Smooth muscle cell of the brain vasculature (primary cell): ENCODE results near the gene CCDC182.

ENCODE experiments used
- DNase-seq: peaks from one replicate; pipeline ENCODE4 v3.0.0-alpha.2; 2012; ENCODE audit warnings: low read depth, low spot score

The CCDC182 gene

GRCh38 chr17:57727630-57728175 is 17.4 kb downstream of the CCDC182 start:
- DNase-seq = no peak

GRCh38 chr17:57726838-57727237 is 18.3 kb downstream of the CCDC182 start:
- DNase-seq = no peak

- DNase-seq = no peak
Measured at GRCh38 chr17:57726213-57726790, 18.8 kb downstream of the CCDC182 start.

- no peak for DNase-seq
Measured at GRCh38 chr17:57724729-57725125, 20.4 kb downstream of the CCDC182 start.

- no peak for DNase-seq
Measured at GRCh38 chr17:57724026-57724728, 20.9 kb downstream of the CCDC182 start.

GRCh38 chr17:57723427-57724025 is 21.6 kb downstream of the CCDC182 start:
- no peak for DNase-seq

GRCh38 chr17:57722704-57723043 is 22.4 kb downstream of the CCDC182 start:
- DNase-seq = no peak

GRCh38 chr17:57721967-57722703 is 23.0 kb downstream of the CCDC182 start:
- no peak for DNase-seq

GRCh38 chr17:57720386-57721035 is 24.6 kb downstream of the CCDC182 start:
- no peak for DNase-seq

GRCh38 chr17:57718878-57719277 is 26.2 kb downstream of the CCDC182 start:
- DNase-seq = no peak

- no peak for DNase-seq
Measured at GRCh38 chr17:57715981-57716380, 29.1 kb downstream of the CCDC182 start.

- DNase-seq = no peak
Measured at GRCh38 chr17:57714665-57715180, 30.4 kb downstream of the CCDC182 start.

GRCh38 chr17:57713140-57713539 is 32.0 kb downstream of the CCDC182 start:
- DNase-seq = no peak

GRCh38 chr17:57708410-57708809 is 36.7 kb downstream of the CCDC182 start:
- DNase-seq = no peak

GRCh38 chr17:57707892-57708291 is 37.2 kb downstream of the CCDC182 start:
- DNase-seq = no peak

GRCh38 chr17:57706761-57707160 is 38.3 kb downstream of the CCDC182 start:
- no peak for DNase-seq

GRCh38 chr17:57705921-57706695 is 39.0 kb downstream of the CCDC182 start:
- DNase-seq = no peak

GRCh38 chr17:57704448-57704847 is 40.7 kb downstream of the CCDC182 start:
- no peak for DNase-seq

- no peak for DNase-seq
Measured at GRCh38 chr17:57703273-57703672, 41.8 kb downstream of the CCDC182 start.

- DNase-seq = no peak
Measured at GRCh38 chr17:57701124-57701523, 44.0 kb downstream of the CCDC182 start.

- no peak for DNase-seq
Measured at GRCh38 chr17:57699751-57700219, 45.3 kb downstream of the CCDC182 start.
